Prostate gland (tissue), 2 donors: Measurements from ENCODE around the gene PHTF2.

Experiments used
- CTCF ChIP-seq, 4 experiments: fragments of 200-600 bp in 2 of 4; fragments of 450-650 bp in 2 of 4; sonication (generic) in 2 of 4; IDR thresholded peaks; 1 replicate in 3 of 4; 2 replicates in 1 of 4; pipeline ENCODE4 v1.5.1; 2016 to 2019; ENCODE audit warnings: antibody characterized with exemption in 4 of 4, mild to moderate bottlenecking in 2 of 4, moderate library complexity in 2 of 4
- POLR2AphosphoS5 ChIP-seq: sonication (generic); formaldehyde crosslinking; IDR thresholded peaks from one replicate; pipeline ENCODE4 v1.6.1; 2017; ENCODE audit warnings: antibody characterized with exemption

- TF ChIP-seq CTCF (IDR thresholded peaks at IDR 0.05): no peak
- no peak for TF ChIP-seq POLR2AphosphoS5
These were observed 26.6 kb downstream of the PHTF2 start for GRCh38 chr7:77825131-77825530.
